ENCODE results near the gene DNM3.

Gene DNM3

DNA sequence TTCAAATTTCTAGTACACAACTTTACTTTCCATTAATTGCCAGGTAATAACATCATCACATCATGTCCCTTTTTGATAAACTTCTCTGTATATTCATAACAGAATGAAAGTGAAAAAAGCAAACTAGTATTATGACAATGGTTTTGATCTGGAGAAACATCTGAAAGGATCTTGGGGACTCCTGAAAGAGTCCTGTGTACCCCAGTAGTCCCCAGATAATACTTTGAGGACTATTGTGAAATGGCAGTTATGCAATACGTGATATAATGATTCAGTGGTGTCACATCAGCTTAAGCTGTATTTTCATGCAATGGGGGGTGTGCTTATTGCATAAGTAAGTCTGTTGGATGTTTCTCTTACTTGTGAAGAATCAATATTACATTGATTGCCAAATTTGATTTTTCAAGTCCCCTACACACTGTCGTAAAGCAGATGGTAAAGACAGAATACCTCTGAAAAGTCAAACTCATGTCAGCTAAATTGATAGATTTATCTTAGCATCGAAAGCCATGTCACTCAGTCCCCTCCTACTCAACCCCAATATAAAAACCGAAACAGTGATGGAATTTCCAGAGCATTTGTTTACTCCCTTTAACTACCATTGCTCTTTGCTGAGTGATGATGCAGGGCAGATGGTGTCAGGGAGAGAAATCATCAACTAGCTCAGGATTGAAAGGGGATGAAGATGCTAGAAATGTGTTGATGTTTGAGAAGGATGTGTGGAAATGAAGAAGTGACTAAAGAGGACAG lies 432.5 kb downstream of the DNM3 start:
- Histone ChIP-seq H3K27me3 (ENCODE audit: control insufficient read depth, insufficient read depth, low read length) (no peaks in the 10 kb centered on the region), H3K36me3 (ENCODE audit: control insufficient read depth, insufficient read depth, low read length) (no peaks in the 10 kb centered on the region), H3K4me3 (ENCODE audit: low read length) (no peak overlapping the region), H3K9ac (ENCODE audit: low read length) (no peak overlapping the region), H3K4me1 (ENCODE audit: control insufficient read depth, insufficient read depth, low read length) (no peaks in the 10 kb centered on the region), H3K9me3 (ENCODE audit: control insufficient read depth, low read length) (no peaks in the 10 kb centered on the region)

DNA sequence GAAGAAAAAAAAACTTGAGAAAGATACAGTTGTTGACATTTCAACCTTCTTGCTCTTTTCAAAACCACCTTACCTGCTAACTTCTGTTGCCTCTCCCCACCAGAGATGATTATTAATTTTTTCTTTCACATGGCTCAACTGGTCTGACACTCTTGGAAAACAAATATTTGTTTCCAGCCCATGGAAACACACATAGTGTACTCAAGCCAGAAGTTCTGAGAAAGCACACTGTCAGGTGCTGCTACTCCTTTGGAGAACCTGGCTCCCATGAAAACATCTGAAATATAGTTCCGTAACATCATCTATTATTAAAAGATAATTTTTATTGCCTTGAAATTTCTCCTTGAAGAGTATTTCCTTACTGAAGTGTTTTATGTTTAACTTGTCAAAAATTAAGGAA lies 434.2 kb downstream of the DNM3 start:
- Histone ChIP-seq H3K4me1 (ENCODE audit: control insufficient read depth, insufficient read depth, low read length) (no peaks in the 10 kb centered on the region), H3K27me3 (ENCODE audit: control insufficient read depth, insufficient read depth, low read length) (no peaks in the 10 kb centered on the region), H3K9ac (ENCODE audit: low read length) (no peak overlapping the region), H3K36me3 (ENCODE audit: control insufficient read depth, insufficient read depth, low read length) (no peaks in the 10 kb centered on the region), H3K4me3 (ENCODE audit: low read length) (no peak overlapping the region), H3K9me3 (ENCODE audit: control insufficient read depth, low read length) (no peaks in the 10 kb centered on the region)

DNA sequence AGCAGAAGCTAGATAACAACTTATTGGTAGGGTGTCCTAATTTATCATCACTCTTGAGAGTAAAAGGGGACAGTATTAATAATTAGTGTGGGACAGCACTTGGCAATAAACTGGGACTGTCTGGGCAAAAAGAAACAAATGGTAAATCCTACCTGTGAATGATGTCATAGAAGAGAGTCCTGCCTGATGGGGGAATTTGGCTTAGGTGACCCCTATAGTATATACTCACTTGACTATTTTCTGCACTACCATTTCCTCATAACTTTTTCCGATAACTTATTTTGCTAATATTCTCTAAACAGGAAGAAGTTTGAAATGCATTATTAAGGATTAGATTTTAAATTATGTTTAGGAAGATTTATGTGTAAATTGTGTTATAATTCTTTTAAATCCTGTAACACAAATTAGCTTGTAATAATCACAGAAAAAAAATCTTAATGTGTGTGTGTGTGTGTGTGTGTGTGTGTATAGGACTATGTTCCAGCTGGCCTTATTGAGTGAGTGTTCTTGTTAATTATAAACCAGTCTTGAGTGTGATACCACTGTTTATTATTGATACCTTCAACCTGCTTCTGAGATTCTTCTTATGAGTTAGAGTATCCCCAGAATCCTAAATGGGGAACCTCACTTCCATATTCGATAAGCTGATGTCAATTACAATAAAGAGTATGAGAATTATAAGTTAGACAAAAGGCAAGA lies 435.0 kb downstream of the DNM3 start:
- no peak overlapping the region for H3K9ac ChIP-seq (ENCODE audit: low read length)
- no peak overlapping the region for H3K4me3 ChIP-seq (ENCODE audit: low read length)
- no peaks in the 10 kb centered on the region for H3K4me1 ChIP-seq (ENCODE audit: control insufficient read depth, insufficient read depth, low read length)
- H3K36me3 ChIP-seq (ENCODE audit: control insufficient read depth, insufficient read depth, low read length): no peaks in the 10 kb centered on the region
- no peaks in the 10 kb centered on the region for H3K9me3 ChIP-seq (ENCODE audit: control insufficient read depth, low read length)
- H3K27me3 ChIP-seq (ENCODE audit: control insufficient read depth, insufficient read depth, low read length): no peaks in the 10 kb centered on the region

DNA sequence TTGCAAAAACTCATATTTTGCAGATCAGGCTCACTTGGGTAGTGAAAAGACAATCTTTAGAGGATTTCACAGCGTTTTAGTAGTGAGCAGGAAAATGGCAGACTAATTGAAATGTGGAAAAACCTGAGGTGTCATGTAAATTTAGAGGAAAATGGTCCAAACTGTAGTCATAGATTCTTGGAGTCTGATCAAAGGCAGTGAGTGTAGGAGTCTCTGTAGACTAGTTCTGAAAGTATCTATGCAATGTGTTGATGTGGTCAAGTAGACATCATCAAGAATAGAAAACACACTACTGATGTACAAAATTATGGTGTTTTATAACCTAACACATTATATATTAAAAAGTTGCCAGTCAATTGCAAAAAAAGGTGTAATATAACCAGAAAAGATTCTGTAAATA lies 436.0 kb downstream of the DNM3 start:
- Histone ChIP-seq H3K9me3 (ENCODE audit: control insufficient read depth, low read length) (no peaks in the 10 kb centered on the region), H3K4me1 (ENCODE audit: control insufficient read depth, insufficient read depth, low read length) (no peaks in the 10 kb centered on the region), H3K27me3 (ENCODE audit: control insufficient read depth, insufficient read depth, low read length) (no peaks in the 10 kb centered on the region), H3K36me3 (ENCODE audit: control insufficient read depth, insufficient read depth, low read length) (no peaks in the 10 kb centered on the region), H3K4me3 (ENCODE audit: low read length) (no peak overlapping the region), H3K9ac (ENCODE audit: low read length) (no peak overlapping the region)

DNA sequence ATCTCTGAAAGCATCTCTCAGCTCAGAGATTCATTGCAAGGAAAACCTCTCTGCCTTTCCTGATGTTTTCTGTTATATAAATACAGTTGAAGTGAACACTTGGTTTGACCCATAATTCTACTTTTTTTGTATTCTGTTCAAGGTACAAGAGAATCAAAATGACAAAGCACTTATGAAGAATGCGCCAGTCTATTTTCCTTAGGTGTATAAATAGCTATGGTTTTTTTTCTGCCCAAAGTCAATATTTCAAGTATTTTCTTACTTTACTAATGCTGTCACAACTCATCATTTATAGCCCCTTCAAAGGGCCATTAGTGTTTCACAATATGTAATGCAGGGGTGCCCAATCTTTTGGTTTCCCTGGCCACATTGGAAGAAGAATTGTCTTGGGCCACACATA lies 436.7 kb downstream of the DNM3 start:
- H3K4me3 ChIP-seq (ENCODE audit: low read length): no peak overlapping the region

DNA sequence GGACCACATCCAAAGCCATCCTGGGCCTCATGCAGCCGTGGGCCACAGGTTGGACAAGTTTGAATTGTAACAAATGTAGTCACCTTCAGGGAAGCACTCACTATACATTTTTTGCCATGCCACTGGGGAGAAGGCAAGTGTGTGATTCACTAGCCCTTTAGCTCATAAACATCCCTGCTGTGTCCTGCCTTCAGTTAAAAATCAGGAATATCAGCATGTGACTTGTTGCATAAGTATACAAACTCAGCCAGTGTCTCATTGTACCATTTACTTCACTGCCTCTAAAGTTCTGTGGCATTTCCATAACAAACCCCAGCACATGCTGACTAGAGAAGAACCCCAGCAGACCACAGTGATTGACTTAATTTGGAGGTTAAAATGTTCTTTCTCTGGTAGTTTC lies 437.2 kb downstream of the DNM3 start:
- H3K9me3 ChIP-seq (ENCODE audit: control insufficient read depth, low read length): no peaks in the 10 kb centered on the region
- H3K4me1 ChIP-seq (ENCODE audit: control insufficient read depth, insufficient read depth, low read length): no peaks in the 10 kb centered on the region
- no peak overlapping the region for H3K4me3 ChIP-seq (ENCODE audit: low read length)
- H3K9ac ChIP-seq (ENCODE audit: low read length): no peak overlapping the region
- no peaks in the 10 kb centered on the region for H3K27me3 ChIP-seq (ENCODE audit: control insufficient read depth, insufficient read depth, low read length)
- no peaks in the 10 kb centered on the region for H3K36me3 ChIP-seq (ENCODE audit: control insufficient read depth, insufficient read depth, low read length)

More for the DNA sequence above, 436.7 kb downstream of the DNM3 start:
- H3K9ac ChIP-seq (ENCODE audit: low read length): no peak overlapping the region
- H3K9me3 ChIP-seq (ENCODE audit: control insufficient read depth, low read length): no peaks in the 10 kb centered on the region
- no peaks in the 10 kb centered on the region for H3K27me3 ChIP-seq (ENCODE audit: control insufficient read depth, insufficient read depth, low read length)
- H3K4me1 ChIP-seq (ENCODE audit: control insufficient read depth, insufficient read depth, low read length): no peaks in the 10 kb centered on the region
- no peaks in the 10 kb centered on the region for H3K36me3 ChIP-seq (ENCODE audit: control insufficient read depth, insufficient read depth, low read length)

DNA sequence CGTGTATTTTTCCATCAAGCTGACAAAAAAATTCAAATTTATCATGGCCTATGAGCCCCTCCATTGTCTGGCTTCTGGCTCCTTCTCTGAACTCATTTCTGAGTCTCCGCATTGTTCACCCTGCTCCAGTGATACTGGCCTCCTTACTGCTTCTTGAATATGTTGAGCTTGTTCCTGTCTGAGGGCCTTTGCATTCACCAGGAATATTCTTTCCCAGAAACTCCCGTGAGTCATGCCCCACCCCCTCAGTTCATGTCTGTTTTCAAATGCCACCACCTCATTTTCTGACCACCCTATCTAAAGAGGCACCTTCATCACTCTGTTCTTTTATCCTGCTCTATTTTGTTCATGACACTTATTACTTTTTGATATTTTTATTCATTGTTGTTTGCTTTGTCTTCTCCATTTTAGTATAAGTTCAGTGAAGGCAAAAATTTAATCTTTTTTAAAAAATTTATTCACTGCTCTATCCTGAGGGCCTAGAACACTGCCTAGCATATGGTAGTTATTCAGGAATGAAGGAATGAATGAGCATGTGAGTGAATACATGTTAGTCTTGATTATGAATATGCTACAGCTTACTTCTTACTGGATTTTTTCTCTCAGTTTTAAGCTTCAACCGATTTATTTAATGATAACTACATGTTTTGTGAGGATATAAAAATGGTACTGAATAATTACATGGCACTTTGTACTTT lies 438.8 kb downstream of the DNM3 start:
- Histone ChIP-seq H3K9me3 (ENCODE audit: control insufficient read depth, low read length) (no peaks in the 10 kb centered on the region), H3K4me1 (ENCODE audit: control insufficient read depth, insufficient read depth, low read length) (no peaks in the 10 kb centered on the region), H3K36me3 (ENCODE audit: control insufficient read depth, insufficient read depth, low read length) (no peaks in the 10 kb centered on the region), H3K9ac (ENCODE audit: low read length) (no peak overlapping the region), H3K4me3 (ENCODE audit: low read length) (no peak overlapping the region), H3K27me3 (ENCODE audit: control insufficient read depth, insufficient read depth, low read length) (no peaks in the 10 kb centered on the region)

DNA sequence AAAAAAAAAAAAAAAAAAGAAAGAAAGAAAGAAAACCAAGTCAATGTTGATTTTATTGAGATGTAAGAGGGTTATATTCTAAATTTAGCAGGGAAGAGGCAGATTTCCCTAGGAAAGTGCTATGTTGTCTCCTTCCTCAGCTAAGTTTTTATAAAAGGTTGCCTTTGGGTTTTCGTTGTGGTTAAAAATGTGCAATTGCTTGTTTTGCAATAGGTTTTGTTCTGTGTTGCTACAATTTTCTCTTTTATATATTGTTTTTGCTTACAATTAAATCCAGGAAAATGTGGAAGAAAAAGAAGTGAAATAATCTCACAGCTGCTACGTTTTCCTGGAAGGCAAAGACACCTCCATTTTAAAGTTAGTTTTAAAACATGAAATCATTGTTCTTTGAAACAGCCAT lies 442.5 kb downstream of the DNM3 start:
- Histone ChIP-seq H3K27me3 (ENCODE audit: control insufficient read depth, insufficient read depth, low read length) (no peaks in the 10 kb centered on the region), H3K4me3 (ENCODE audit: low read length) (no peak overlapping the region), H3K36me3 (ENCODE audit: control insufficient read depth, insufficient read depth, low read length) (no peaks in the 10 kb centered on the region), H3K9me3 (ENCODE audit: control insufficient read depth, low read length) (no peaks in the 10 kb centered on the region), H3K9ac (ENCODE audit: low read length) (no peak overlapping the region), H3K4me1 (ENCODE audit: control insufficient read depth, insufficient read depth, low read length) (peaks cover 5% of the 10 kb centered on the region)

DNA sequence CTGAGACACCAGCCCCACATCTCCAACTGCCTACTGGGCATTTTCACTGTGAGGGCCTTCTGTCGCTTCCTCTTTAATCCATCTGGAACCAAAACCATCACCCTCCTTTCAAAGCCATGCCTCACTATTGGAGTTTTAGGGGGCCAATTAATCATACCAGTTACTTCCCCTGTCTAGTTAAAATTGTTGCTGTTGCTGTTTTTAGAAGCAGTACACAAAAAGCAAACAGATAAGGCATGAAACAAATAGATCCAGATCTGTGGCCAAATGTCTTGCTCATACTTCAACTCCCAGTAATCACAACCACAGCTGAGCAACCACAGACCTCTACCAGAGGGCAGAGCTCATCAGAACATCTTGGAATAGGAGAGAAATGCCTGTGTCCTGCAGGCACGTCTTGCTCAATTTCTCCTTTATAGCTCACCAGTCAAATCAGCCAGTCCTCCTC lies 445.4 kb downstream of the DNM3 start:
- H3K4me1 ChIP-seq (ENCODE audit: control insufficient read depth, insufficient read depth, low read length): peaks cover 5% of the 10 kb centered on the region
- no peak overlapping the region for H3K9ac ChIP-seq (ENCODE audit: low read length)
- no peaks in the 10 kb centered on the region for H3K36me3 ChIP-seq (ENCODE audit: control insufficient read depth, insufficient read depth, low read length)
- H3K9me3 ChIP-seq (ENCODE audit: control insufficient read depth, low read length): no peaks in the 10 kb centered on the region
- H3K4me3 ChIP-seq (ENCODE audit: low read length): no peak overlapping the region
- H3K27me3 ChIP-seq (ENCODE audit: control insufficient read depth, insufficient read depth, low read length): no peaks in the 10 kb centered on the region

DNA sequence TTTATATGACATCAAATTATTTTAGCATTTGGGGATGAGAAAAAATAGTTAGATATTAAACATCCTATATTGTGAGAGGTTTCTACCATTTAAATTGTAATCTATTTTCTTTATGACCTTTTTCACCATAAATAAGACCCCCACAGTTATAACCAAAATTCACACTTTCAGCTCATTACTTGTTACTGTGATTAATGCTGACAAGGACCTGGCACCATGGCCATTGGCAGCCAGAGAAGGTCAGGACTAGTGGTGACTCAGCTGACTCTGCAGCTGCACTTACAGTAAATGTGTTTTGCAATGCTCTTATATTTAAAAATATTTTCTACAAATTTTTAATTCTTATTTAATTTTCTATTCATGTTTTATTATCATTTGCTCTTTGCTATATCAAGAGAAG lies 445.9 kb downstream of the DNM3 start:
- H3K9ac ChIP-seq (ENCODE audit: low read length): no peak overlapping the region
- peaks cover 5% of the 10 kb centered on the region for H3K4me1 ChIP-seq (ENCODE audit: control insufficient read depth, insufficient read depth, low read length)
- no peaks in the 10 kb centered on the region for H3K9me3 ChIP-seq (ENCODE audit: control insufficient read depth, low read length)
- H3K36me3 ChIP-seq (ENCODE audit: control insufficient read depth, insufficient read depth, low read length): no peaks in the 10 kb centered on the region
- no peaks in the 10 kb centered on the region for H3K27me3 ChIP-seq (ENCODE audit: control insufficient read depth, insufficient read depth, low read length)
- no peak overlapping the region for H3K4me3 ChIP-seq (ENCODE audit: low read length)

DNA sequence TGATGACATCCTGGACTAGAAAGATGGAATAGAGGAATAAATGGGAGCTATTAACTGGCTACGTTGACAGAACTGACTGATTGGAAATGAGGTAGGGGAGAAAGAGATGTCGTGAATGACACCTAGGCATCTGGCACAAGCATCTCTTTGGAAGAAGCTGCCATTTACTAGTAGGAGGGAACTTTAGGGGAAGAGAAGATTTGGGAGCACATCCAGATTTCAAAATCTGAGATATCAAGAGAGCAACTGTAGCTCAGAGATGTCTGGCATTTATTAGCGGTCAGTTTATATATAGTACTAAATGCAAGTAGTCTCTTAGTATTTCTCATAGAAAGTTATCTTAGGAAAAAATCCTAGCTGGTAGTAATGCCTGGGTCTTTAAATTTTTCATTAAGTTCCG lies 447.3 kb downstream of the DNM3 start:
- H3K9me3 ChIP-seq (ENCODE audit: control insufficient read depth, low read length): no peaks in the 10 kb centered on the region
- no peaks in the 10 kb centered on the region for H3K27me3 ChIP-seq (ENCODE audit: control insufficient read depth, insufficient read depth, low read length)
- peaks cover 5% of the 10 kb centered on the region for H3K4me1 ChIP-seq (ENCODE audit: control insufficient read depth, insufficient read depth, low read length)
- no peaks in the 10 kb centered on the region for H3K36me3 ChIP-seq (ENCODE audit: control insufficient read depth, insufficient read depth, low read length)
- no peak overlapping the region for H3K9ac ChIP-seq (ENCODE audit: low read length)
- H3K4me3 ChIP-seq (ENCODE audit: low read length): no peak overlapping the region

DNA sequence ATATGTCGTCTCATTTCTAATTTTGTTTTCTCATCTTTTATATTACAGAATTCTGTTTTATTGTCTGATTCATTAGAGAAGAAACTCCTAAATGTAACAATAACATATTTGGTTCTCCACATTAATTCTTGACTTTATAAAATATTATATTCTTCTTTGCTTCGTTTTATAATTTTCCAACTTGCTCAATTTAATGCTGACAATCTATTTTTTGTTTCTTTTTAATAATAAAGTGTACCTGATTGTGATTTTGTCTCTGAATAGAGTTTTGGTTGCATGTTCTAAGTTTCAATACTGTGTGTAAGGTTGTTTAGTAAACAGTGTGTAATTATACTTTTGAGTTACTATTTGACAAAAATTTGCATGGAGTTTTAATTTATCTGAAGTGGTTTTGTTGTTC lies 448.1 kb downstream of the DNM3 start:
- Histone ChIP-seq H3K4me1 (ENCODE audit: control insufficient read depth, insufficient read depth, low read length) (peaks cover 5% of the 10 kb centered on the region), H3K36me3 (ENCODE audit: control insufficient read depth, insufficient read depth, low read length) (no peaks in the 10 kb centered on the region), H3K9ac (ENCODE audit: low read length) (no peak overlapping the region), H3K4me3 (ENCODE audit: low read length) (no peak overlapping the region), H3K9me3 (ENCODE audit: control insufficient read depth, low read length) (no peaks in the 10 kb centered on the region), H3K27me3 (ENCODE audit: control insufficient read depth, insufficient read depth, low read length) (no peaks in the 10 kb centered on the region)

Data from mucosa of stomach (tissue), 1 donor.